ENCODE results near the gene CPXM2.

The CPXM2 gene

GRCh38 chr10:123843835-123844234 is 47.8 kb downstream of the CPXM2 start:
- no peak for DNase-seq

GRCh38 chr10:123842692-123843385 is 48.8 kb downstream of the CPXM2 start:
- no peak for DNase-seq

- no peak for DNase-seq
Observed at GRCh38 chr10:123841560-123841959, 50.0 kb downstream of the CPXM2 start.

- DNase-seq: no peak
Observed at GRCh38 chr10:123841115-123841514, 50.5 kb downstream of the CPXM2 start.

- no peak for DNase-seq
Observed at GRCh38 chr10:123840714-123841113, 50.9 kb downstream of the CPXM2 start.

- DNase-seq: no peak
Observed at GRCh38 chr10:123838596-123839310, 52.9 kb downstream of the CPXM2 start.

GRCh38 chr10:123837756-123838155 is 53.9 kb downstream of the CPXM2 start:
- DNase-seq: no peak

- DNase-seq: no peak
Observed at GRCh38 chr10:123836418-123837145, 55.0 kb downstream of the CPXM2 start.

GRCh38 chr10:123835575-123835974 is 56.0 kb downstream of the CPXM2 start:
- DNase-seq: no peak

GRCh38 chr10:123833170-123833850 is 58.3 kb downstream of the CPXM2 start:
- DNase-seq: no peak

GRCh38 chr10:123831259-123831658 is 60.3 kb downstream of the CPXM2 start:
- no peak for DNase-seq

GRCh38 chr10:123821136-123821535 is 70.5 kb downstream of the CPXM2 start:
- no peak for DNase-seq

- no peak for DNase-seq
Observed at GRCh38 chr10:123809632-123810031, 82.0 kb downstream of the CPXM2 start.

GRCh38 chr10:123808906-123809305 is 82.7 kb downstream of the CPXM2 start:
- no peak for DNase-seq

- no peak for DNase-seq
Observed at GRCh38 chr10:123808286-123808685, 83.3 kb downstream of the CPXM2 start.

GRCh38 chr10:123807444-123808035 is 84.1 kb downstream of the CPXM2 start:
- DNase-seq: no peak

- DNase-seq: no peak
Observed at GRCh38 chr10:123804716-123805115, 86.9 kb downstream of the CPXM2 start.

- no peak for DNase-seq
Observed at GRCh38 chr10:123800821-123801220, 90.8 kb downstream of the CPXM2 start.

GRCh38 chr10:123800289-123800688 is 91.3 kb downstream of the CPXM2 start:
- no peak for DNase-seq

- no peak for DNase-seq
Observed at GRCh38 chr10:123798856-123799255, 92.8 kb downstream of the CPXM2 start.

GRCh38 chr10:123797813-123798212 is 93.8 kb downstream of the CPXM2 start:
- DNase-seq: no peak

GRCh38 chr10:123796736-123797135 is 94.9 kb downstream of the CPXM2 start:
- no peak for DNase-seq

Measured in inflammatory macrophage (primary cell).